ENCODE measurements around the gene NTF4.

DNA sequence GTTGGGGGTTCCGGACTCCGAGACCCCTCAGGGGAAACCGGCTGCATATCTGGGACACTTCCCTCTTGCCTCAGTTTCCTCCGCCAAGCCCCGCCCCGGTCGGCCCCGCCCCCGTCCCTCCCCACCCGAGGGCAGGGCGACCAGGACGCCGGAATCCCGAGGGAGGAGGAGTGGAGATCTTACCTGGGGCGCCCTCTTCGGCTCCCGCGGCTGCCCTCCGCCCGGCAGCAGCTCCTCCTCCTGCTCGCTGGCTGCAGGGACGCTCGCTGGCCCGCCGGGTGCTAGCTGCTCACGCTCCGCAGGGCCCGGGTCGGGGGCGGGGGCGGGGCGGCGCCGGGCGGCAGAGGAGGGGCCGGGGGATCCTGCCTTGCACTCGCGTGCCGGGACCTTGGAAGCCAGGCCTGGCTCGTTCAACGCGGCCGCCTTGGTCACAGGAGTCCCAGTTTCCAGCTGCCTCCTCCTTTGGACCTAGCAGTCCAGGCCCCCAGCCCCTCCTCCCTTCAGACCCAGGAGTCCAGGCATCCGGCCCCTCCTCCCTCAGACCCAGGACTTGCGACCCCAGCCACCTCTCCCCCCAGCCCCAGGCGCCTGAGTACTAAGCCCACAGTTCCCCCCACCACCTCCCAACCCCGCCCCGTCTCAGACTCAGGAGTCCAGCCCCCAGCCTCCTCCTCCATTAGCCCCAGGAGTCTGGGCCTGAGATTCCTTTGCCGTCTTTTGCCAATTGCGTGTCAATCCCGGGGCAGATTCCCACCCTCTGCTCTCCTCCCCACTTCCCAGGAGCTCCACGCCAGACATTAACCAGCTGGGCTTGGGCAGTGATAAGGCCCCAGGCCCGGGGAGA, at the start of gene NTF4:
- TF ChIP-seq CTCF (IDR thresholded peaks at IDR 0.05), result no peak
- no peak for TF ChIP-seq SMC3 (IDR thresholded peaks at IDR 0.05; ENCODE audit: low read depth, low read length)
- TF ChIP-seq ZBTB33 (IDR thresholded peaks at IDR 0.05; ENCODE audit: borderline replicate concordance, low read depth), result no peak
- TF ChIP-seq POLR2AphosphoS5 (IDR thresholded peaks at IDR 0.05; ENCODE audit: low read depth, low read length), result no peak
- no peak for TF ChIP-seq EP300 (IDR thresholded peaks at IDR 0.05; ENCODE audit: borderline replicate concordance in 1 of 2, low read depth in 1 of 2, low read length in 1 of 2)
- TF ChIP-seq FOXJ3 (CRISPR knock-in tag; IDR thresholded peaks at IDR 0.05), result no peak

All from SK-N-SH (cell line).